Islet precursor cell (in vitro differentiated cells): Measurements from ENCODE around the gene PARVA.

Experiments used
- DNase-seq: peaks from one replicate; pipeline ENCODE4 v3.0.0-alpha.2; 2018

PARVA gene

DNA sequence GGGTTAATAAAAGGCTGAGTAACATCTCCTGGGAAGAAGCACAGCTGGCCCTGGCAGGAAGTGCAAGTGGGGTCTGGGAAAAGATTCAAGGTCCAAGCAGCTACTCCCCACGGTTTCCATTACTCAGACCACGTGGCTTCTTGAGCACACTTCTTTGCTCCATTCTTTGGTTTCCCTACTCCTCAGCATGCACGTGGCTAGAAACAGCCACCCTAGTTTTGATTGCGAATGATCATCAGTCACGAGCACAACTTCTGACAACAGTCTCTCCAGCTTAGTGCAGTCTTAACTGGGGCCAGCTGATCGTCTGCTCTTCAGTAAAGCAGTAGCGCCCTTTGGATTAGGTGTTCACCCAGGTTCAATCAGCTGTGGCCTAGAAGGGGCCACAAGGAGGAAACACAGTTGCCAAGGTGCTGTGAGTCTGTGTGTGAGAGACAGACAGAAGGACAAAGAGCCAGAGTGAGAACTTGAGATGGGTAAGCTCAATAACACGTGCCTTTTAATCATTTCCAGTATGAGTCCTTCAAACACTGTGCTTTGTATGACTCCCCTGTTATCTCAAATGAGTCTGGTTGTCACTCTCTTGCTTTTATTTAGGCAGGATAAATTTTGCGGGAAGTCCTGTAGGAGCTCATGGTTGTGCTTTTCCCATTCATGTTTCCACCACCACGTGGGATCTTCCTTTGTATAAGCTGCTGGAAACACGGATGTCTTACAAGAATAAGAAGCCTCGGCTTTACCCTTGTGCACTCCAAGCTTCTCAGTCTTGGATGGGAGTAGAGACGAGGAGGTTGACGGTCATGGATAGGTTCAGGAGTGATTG is 901 bp upstream of the PARVA start:
- DNase-seq, result no peak

DNA sequence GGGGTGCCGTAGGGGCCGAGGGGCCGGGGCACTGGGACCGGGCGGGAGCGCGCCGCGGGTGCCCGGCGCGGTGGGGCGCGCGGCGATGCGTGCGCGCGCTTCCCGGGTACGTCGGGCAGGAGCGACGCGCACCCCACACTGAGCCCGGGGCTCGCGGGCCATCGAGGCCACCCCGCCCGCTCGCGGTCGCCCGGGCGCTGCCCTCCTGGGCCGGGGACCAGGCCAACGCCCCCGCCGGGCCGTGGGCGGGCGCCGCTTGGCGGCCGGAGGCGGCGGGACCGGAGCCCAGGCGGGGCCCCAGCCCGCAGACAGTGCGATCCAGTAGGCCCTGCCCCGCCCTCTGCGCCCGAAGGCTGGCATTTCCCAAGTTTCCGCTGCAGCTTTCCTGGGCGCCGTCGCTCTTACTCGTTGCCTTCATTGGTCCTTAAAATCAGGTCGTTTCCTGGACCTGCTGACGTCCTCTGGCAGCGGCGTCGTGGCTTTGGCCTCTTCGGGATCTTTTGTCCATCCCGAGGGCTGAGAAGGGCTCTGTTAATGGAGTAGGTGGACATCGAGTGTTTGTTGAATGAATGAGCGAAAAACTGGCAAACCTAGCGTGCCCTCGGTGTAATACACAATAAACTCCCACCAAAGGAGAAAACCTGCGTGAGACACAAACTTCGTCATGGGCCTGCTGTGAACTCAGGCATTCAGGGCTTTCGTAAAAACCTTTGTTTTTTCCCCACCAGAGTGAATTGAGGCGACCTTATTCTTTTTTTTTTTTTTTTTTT is 638 bp downstream of the PARVA start:
- peak; percentile 94 for DNase-seq

DNA sequence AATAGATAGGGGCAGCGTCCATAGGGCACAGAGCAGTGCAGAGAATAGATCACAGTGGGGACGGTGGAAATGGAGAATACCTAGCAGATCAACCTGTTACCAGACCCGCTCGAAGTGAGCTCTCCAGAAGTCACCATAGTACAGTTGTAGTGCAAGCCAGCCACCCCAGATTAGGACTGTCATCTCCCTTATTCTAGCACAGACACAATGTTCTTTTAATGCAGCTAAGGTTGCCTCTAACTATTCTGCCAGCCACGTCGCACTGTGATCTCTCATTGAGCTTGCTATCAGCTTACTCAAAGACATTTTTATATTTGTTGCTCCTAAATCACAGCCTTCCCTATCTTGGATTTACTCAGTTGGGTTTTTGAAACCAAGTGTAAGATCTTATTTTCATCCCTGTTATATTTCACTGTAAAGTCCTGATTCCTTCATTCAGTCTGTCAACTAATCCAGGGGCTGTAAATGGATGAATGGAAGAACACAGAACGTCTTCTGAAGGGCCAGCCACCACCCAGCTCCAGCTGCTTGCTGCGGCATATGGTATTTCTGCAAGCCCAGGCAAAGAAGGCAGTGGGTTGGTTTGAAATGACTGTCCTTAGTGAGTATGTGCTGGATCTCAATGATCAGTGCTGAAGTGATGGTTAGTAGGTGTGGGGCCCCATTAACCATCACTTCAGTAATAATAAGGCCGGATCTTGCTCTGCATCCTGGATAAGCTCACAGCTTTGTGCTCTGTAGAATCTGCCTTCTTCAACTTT is 3.4 kb downstream of the PARVA start:
- no peak for DNase-seq

DNA sequence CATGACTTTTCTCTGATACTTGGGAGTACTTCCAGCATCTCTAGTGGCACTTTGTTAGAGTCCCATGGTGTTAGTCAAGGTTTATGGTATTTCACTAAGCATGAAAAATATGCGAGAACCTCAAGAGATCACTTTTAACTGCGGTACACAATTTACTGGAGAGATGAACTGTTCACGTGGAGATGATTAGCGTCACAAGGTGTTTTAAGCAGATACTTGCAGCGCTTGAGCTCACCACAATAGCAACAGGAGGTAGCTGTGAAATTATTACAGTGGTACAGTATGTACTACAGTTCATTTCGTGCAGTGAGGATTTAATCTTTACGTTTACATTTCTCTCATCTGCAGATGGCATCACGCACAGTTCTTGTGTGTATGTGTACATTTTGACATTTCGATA is 4.5 kb downstream of the PARVA start:
- no peak for DNase-seq

DNA sequence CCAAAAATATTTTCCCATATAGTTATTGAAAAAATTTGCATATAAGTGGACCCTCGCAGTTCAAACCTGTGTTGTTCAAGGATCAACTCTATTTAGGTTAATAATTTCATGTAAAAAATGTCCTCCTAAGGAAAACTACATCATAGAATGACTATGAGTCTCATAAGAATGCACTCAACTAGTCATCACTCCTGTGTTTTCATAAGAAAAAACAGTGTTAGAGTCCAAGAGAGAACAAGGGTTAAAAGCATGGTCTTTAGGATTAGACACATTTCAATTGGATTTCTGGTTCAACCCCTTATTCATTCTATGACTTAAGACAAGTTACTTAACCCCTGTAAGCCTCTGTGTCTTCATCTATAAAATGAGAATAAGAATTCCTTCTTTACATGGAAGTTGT is 5.1 kb downstream of the PARVA start:
- no peak for DNase-seq

DNA sequence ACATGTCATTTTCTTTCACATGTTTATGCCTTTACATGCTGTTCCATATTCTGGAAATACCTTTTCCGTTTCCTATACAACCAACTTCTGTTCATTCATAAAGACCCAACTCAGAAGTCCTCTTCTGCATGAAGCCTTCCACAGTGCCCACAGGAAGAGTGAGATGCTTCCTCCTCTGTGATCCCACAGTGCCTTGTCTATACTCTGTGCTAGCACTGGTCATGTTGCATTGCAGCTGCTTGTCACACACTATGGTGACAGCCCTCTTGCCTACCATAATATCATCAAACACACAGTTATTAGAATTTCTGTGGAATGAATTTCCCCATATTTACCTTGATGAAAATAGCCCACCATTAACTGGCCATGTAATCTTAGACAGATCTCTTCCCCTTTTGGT is 8.9 kb downstream of the PARVA start:
- DNase-seq, result no peak

DNA sequence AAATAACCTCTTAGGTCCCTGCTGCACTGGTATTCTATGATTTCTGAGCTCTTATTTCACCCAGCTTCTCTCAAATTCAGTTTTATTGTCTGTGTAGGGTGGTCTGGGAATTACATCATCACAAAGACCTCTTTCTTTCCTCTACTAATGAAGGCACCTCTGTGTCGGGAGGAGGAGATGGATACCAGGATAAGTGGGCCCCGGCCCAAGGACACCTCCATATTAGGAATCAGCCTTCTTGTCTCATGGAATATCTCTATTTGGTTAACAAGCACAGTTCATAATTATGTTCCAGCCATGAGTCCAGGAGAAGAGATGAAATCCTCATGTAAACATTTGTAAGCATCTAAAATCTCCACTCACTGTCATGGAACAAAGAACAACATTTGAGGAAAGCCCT is 9.4 kb downstream of the PARVA start:
- no peak for DNase-seq

DNA sequence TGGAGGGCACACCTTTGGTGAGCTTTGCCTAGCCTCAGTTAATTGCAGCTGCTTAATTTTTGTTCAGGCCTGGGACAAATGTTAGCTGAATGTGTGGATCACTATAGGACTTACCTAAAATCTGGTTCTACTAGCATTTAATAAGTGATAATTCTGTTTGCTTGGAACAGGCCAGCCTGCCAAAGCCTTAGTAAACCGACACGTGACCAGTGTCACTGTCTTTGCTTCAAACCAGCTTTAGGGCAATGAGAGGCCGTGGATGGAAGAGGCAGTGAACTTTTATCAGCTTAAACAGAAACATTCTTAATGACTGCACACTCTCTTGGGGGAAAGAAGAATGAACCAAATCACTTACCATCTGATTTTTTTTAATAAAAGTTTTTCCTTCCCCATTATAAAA is 10.8 kb downstream of the PARVA start:
- DNase-seq, result no peak

DNA sequence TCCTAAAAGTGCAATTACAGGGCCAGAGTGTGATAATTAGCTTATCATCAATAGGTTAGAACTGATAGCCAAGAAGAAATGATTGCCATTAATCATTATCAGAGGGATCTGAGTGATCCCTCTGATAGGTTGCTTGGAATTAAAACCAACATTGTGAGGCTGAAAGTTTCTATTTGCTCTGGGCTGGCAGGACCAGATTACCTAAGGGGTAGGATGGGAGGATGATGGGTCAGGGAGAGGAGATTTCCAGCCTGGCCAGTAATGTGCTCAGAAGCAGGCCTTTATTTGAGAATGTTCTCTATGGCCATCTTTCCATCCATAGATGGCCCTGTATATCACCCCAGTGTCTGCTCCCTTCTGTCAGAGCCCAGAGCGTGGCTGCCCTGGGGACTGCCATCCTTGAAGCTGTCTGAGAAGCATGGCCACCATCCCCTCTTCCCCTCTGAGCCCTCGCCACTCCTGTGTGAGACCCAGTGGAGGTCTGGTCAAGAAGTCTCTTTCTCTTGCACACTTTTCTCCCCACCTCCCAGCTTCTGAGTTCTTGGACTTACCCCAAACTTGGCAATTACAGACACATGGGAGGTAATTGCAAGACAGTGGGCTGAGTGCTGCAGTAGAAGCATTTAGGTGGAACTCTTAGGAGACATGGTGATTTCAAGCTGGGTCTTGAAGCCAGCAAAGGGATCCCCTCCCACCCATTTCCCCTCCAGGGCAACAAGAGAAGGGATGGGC is 11.7 kb downstream of the PARVA start:
- no peak for DNase-seq

DNA sequence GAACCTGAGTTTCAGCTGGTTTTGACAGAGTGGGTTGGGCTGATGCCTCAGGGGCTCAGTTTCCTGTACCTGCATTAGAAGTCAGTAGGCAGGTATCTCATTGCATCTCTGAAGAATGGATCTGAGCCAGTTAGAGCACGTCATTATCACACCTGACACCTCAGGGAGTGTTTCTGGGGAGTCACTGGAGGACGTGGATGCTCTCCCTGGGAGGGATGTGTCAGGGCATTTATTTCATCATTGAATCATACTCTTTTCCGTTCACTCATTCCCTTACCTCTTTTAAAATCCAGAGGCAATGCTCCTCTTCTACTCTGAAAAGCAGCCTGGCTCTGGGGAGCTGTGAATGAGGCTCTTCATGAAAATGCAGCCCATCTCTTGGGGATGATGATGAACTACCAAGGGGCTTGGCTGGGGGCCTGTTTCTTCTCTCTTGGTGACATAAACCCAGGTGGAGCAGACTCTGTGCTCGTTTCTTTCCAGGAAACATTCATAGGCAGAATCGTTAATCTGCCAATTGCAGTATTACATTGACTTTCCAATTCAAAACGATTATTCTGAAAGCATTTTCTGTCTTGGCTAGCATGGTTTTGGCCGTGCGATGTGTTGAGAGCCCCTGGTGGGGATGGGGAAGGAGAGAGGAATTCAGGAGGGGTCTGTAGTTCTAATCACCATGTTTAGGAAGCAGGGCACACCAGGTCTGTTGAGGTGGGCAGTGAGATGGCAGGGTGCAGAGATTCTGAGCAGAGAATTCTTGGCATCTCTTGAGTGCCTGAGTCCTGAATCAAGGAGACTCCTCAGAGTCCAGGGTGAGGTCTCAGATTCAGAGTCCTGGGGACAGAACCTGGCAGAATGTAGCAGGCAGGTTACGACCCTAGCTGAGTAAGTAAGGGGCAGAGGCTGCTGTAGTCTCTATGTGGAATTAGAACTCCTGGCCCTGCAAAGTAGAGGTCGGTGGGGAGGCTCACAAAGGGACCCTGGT is 12.6 kb downstream of the PARVA start:
- no peak for DNase-seq

DNA sequence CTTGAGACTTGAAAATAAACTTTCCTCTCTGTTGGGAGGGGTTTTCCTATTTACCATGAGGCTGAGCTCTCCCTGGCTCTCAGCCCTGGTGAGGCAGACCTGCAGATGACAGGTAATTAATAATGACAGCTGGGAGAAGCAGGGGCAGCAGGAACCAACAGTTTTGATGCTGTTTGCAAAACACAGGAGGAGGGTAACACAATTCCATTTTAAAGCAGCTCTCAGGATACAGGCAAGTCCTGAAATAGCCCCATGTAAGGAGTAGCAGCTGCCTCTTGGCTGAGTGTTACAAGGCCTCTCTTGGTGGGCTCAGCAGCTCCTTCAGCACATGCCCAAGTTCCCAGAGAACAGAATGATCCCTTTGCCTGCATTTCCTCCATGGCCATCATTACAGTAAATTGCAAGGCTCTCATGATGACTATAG is 13.3 kb downstream of the PARVA start:
- DNase-seq, result no peak

DNA sequence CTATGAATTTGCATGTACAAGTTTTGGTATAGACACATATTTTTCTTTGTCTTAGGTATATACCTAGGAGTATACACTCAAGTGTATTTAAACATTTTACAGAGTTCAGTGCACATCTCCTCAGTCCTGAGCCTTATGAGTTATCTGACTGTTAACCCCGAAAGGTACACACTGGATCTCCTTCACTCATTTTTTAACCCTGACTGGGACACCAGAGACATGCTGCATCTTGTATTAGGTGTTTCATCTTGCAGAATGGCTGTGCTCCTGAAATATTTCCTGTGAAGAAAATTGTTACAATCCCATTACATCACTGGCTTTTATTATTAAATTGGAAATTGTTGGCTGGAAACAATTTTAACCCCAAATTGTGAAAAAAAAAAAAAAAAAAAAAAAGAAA is 15.3 kb downstream of the PARVA start:
- DNase-seq, result no peak

DNA sequence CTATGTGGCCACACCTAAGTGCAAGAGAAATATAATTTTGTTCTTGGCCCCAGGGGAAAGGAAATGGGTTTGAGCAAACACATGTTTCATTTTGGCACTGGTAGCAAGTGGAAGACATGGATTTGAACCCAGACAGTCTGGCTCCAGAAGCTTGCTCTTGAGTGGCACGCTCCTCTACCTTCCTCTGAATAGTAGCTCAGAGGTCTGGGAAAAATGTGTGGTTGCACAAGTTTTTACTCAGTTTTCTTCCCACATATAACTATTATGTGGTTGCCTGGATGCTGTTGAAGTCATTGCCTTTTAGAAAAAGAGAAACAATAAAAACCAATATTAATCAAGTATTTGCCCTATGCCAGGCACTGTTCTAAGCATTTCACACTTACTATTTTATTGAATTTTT is 16.3 kb downstream of the PARVA start:
- DNase-seq, result no peak

DNA sequence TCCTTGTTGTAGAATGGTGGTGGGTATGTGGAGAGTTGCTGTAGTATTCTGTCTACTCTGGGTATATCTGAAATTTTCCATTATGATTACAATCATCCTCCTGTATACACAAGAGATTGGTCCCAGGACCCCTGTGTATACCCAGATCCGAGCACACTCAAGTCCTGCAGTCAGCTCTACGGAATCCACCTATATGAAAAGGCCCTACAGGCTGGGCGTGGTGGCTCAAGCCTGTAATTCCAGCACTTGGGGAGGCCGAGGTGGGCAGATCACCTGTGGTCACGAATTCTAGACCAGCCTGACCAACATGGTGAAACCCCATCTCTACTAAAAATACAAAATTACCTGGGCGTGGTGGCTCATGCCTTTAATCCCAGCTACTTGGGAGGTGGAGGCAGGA is 17.2 kb downstream of the PARVA start:
- DNase-seq, result no peak

DNA sequence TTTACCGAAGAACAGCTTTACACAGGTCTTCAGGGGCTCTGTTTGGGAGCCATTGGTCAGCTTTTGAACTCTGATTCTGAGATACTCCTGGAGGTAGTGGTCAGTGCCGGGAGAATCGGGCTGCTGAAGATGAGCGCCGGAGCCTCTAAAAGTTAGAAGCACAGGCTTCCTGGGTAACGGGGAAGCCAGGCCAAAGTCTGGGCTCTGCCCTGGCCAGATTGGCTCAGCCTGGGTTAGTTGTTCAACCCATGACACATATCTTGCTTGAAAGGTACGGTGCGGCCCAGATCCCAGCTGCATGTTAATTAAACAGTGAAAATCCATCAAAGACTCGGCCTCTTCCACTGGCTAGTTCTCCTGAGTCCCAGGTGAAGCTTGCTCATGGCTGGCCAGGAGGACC is 18.0 kb downstream of the PARVA start:
- DNase-seq, result no peak

DNA sequence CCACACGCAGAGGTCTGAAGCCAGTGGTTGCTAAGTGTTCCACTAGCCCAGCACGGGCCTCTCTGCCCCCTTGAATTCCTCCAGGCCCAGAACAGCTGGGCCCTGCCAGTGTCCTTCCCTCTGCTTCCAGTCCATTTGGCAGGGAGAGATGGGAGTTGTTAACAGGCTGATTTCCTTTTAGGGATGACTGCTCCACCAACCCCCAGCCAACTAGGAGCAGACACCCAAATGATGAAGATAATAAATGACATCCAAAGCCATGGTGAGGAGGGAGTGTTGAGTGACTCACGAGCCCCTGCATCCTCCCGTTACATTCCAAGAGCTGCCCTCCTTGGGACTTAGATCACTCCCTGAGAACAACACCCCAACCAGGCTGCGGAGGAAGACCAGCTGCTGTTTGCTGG is 20.6 kb downstream of the PARVA start:
- peak; percentile 95 for DNase-seq

DNA sequence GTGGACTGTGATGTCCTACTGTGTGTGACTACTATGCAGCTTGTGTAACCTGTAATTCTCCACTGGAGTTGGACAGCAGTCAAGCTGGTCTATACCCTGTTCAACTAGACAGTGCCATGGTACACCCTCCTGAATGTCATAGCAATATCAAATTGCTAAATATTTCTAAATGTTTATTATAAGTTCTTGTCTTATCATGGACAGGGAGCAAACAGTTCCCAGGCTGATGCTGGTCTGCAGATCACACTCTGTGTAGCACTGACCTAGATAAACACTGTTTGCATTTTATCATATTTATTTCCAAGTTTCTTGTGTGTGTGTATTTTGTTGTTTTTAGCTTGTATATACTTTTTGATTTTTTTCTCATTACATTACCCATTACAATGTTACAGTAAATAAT is 22.0 kb downstream of the PARVA start:
- DNase-seq, result no peak

DNA sequence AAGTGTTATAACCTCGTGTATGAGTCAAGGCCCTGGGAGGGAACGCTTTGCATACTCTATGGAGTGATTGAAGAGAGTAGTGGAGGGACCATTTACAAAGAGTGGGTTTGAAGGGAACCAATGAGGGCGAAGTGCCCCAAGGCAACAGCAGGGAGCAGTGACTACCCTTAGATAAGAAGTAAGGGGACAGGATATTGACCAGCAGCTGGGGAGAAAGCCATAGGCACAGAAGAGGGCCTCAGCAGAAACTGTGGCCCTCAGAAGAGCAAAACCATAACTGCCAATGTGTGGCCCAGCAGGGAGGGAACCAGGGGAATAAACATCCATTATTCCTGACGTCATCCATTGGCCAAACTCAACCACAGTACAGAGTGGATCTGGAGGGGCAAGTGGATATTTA is 24.7 kb downstream of the PARVA start:
- no peak for DNase-seq

DNA sequence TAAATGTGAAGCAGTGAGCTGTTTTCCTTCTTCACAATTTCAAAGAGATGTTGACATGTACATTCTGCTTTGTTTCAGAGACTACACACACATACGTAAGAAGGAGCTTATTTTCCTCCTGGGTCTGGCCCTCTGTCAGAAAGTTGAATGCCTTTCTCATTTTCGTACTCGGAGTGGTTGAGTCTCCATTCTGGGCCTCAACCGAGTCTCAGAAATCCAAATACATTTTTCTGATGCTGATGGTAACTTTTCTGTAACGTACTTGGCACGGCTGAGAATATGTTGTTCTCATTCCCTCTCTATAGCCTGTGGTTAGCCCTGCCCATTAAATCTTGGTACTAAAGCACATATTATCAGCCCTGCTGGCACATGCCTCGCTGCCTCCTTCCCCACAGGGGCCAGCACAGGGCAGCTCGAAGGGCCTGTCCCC is 25.3 kb downstream of the PARVA start:
- DNase-seq, result no peak

DNA sequence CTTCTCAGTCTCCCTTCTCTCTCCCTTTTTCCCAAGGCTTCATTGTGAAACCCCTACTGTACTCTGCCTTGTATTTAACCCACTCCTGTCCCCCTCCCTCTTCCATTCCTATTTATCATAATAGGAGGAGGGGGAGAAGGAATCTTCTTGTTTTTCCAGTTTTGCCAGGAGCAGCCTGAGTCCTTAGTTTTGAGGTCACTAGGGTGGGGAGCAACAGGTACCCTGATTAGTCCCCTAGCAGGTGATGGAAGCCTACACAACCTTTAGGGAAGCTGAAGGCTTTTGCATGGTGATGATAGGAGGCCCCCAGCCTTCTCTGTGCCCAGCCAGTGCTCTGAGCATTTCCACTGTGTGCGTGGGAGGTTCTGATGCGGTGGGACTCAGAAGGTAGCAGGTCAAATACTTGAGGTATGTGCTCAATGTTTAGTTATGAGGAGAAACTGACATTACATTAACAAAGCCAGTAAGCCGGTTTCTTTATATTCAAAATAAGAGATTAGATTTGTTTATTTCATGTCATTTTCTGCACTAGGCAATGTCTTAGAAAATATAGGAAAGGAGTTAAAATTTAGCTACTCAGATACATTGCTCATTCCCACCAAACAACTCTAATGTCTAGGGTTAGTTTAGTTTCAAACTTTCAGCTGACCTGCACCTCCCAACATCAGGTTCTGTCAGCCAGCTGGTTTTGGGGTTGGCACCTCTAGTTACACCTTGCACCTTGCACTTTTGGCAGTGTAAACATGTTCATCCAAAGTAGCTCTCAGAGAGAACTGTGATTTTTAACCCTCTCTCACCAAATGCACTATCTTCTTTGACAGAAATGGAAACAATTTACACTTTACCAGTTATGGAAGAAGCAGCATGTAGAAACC is 26.0 kb downstream of the PARVA start:
- DNase-seq, result no peak

DNA sequence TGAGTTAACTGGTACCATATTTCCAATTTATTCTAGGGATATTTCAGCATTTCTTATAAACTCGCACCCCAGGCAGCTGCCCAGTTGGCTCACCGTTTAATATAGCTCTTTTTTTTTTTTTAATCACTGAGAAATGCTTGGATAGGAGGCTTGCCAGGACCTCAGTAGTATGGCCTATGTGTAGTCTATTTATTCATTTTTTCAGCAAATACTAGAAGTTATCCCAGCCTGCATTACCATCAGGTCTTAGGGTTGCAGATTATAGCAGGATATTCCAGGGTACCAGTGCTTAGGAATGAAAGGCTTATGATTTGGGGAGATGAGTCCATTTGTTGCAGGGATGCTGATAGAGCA is 26.6 kb downstream of the PARVA start:
- no peak for DNase-seq
